T-cell (primary cell): ENCODE data around the gene SNRPD3. TPM values are rescaled to one million over a fixed set of nuclear protein-coding genes. Genes with fewer than 3 reads are reported as not detected.
A peak's percentile ranks its signal among the peaks of the same experiment; 100 is the strongest.

Source experiments
- ATAC-seq, 4 experiments: fragments of 200-7000 bp in 3 of 4; fragments of 150-1000 bp in 1 of 4; cut with Tn5 transposase; replicated peaks in 1 of 4; 1 replicate in 3 of 4; 2 replicates in 1 of 4; pipeline ENCODE4 v1.10.0; 2021; ENCODE audit warnings: moderate library complexity in 3 of 4, mild to moderate bottlenecking in 2 of 4, moderate number of reproducible peaks in 1 of 4
- CTCF ChIA-PET, 2 donors: fragments of 300-600 bp; sonication (Branson Sonifier 250); formaldehyde crosslinking; loops; one replicate each; lab custom pipeline; 2022; ENCODE audit warnings: antibody characterized with exemption in 2 of 2; lab: Charles Lee
- POLR2A ChIA-PET, 2 donors: fragments of 300-600 bp; sonication (Branson Sonifier 250); formaldehyde crosslinking; loops; one replicate each; lab custom pipeline; 2022; ENCODE audit warnings: antibody characterized with exemption in 2 of 2; lab: Charles Lee
- DNase-seq, 35 experiments: peaks; one replicate each; pipeline versions ENCODE4 v3.0.0 to v3.0.0-alpha.2; 2013 to 2023
- H3K27ac ChIP-seq: one replicate; pipeline ENCODE4 v1.5.1; 2013; ENCODE audit warnings: low read length
- H3K27me3 ChIP-seq, 2 experiments: replicated peaks in 1 of 2; 1 replicate in 1 of 2; 2 replicates in 1 of 2; pipeline versions ENCODE4 v1.6.1 to v1.7.0; 2013; ENCODE audit warnings: low read length in 1 of 2, mixed read lengths in 1 of 2; ENCODE audit not compliant: control insufficient read depth in 2 of 2, insufficient read depth in 2 of 2; ENCODE audit errors: extremely low read depth in 1 of 2
- H3K36me3 ChIP-seq, 2 donors: 1 replicate in 1 of 2; 2 replicates in 1 of 2; pipeline versions ENCODE4 v1.6.1 to v1.7.0; 2013; ENCODE audit warnings: low read length in 1 of 2; ENCODE audit not compliant: control insufficient read depth in 2 of 2, insufficient read depth in 1 of 2; ENCODE audit errors: extremely low read depth in 1 of 2
- H3K4me1 ChIP-seq, 2 experiments: 1 replicate in 1 of 2; 2 replicates in 1 of 2; pipeline versions ENCODE4 v1.6.1 to v1.7.0; 2013; ENCODE audit warnings: low read length in 2 of 2, mixed read lengths in 1 of 2; ENCODE audit not compliant: insufficient read depth in 2 of 2, control insufficient read depth in 1 of 2; ENCODE audit errors: extremely low read depth in 1 of 2
- H3K4me3 ChIP-seq, 2 donors: 1 replicate in 1 of 2; 2 replicates in 1 of 2; pipeline versions ENCODE4 v1.5.1 to v1.7.0; 2013; ENCODE audit warnings: mild to moderate bottlenecking in 2 of 2, low read length in 1 of 2, moderate library complexity in 1 of 2; ENCODE audit not compliant: control insufficient read depth in 1 of 2; ENCODE audit errors: extremely low read depth in 1 of 2
- H3K9me3 ChIP-seq: 2 replicates; pipeline ENCODE4 v1.7.0; 2013
- H3K27ac Mint-ChIP-seq, 2 donors: one replicate each; pipeline ENCODE4 v1.8.0; 2020 to 2021; ENCODE audit warnings: mild to moderate bottlenecking in 2 of 2, mixed read lengths in 2 of 2
- H3K27me3 Mint-ChIP-seq, 2 donors: one replicate each; pipeline ENCODE4 v1.8.0; 2021 to 2022; ENCODE audit warnings: mixed read lengths in 2 of 2
- H3K36me3 Mint-ChIP-seq: one replicate; pipeline ENCODE4 v1.8.0; 2021; ENCODE audit warnings: mixed read lengths
- H3K4me1 Mint-ChIP-seq, 3 donors: one replicate each; pipeline ENCODE4 v1.8.0; 2020 to 2022; ENCODE audit warnings: mixed read lengths in 3 of 3, mild to moderate bottlenecking in 1 of 3
- H3K4me3 Mint-ChIP-seq, 3 donors: one replicate each; pipeline ENCODE4 v1.8.0; 2020 to 2022; ENCODE audit warnings: mild to moderate bottlenecking in 3 of 3, mixed read lengths in 3 of 3, moderate library complexity in 3 of 3
- H3K9me3 Mint-ChIP-seq, 3 donors: one replicate each; pipeline ENCODE4 v1.8.0; 2020 to 2022; ENCODE audit warnings: mixed read lengths in 3 of 3
- WGBS: methylation state at CpG from one replicate; pipeline ENCODE4 v1.1.5; 2013; ENCODE audit warnings: missing lambda C conversion rate; ENCODE audit not compliant: insufficient coverage; 5-methylcytosine and 5-hydroxymethylcytosine counted together
- total RNA-seq, 35 experiments: library from RNA in 6 of 35; stranded (reverse) in 6 of 35; fragments of 120-200 nt in 1 of 35; gene quantifications; one replicate each; pipeline versions ENCODE4 v1.2.1 to v1.2.4 and lab custom pipeline; 2013 to 2026

SNRPD3 gene
- total RNA-seq, 5 donors from 2014 or later (not counting 1 experiment from before 2014, with no cell fraction given) = 36.5 to 80.2 (median 68.7) TPM

- H3K4me1 ChIP-seq = peaks cover 0 to 5% of the 10 kb centered on the region in 2 experiments
- Mint-ChIP-seq H3K4me3 (no peak overlapping the region), H3K36me3 (no peaks in the 10 kb centered on the region), H3K9me3 (no peaks in the 10 kb centered on the region), H3K27ac (no peak overlapping the region), H3K27me3 (no peaks in the 10 kb centered on the region), H3K4me1 (peaks cover 4 to 7% (median 6%) of the 10 kb centered on the region in 3 donors)
- no peaks in the 10 kb centered on the region for H3K36me3 ChIP-seq
- 68% methylated on average over 4 of the region's 9 CpGs for WGBS
- H3K27me3 ChIP-seq = peaks cover 0 to 8% of the 10 kb centered on the region in 2 experiments
- ChIA-PET CTCF (interaction anchor here in 1 of 2 donors (1.1 kb wide), 1 partner anchor 54 kb away, joined by 3 read pairs; no protein-coding TSS in a partner anchor), POLR2A (no interaction called here)
- H3K27ac ChIP-seq = no peak overlapping the region
- no peaks in the 10 kb centered on the region for H3K9me3 ChIP-seq
- no peak for ATAC-seq
- DNase-seq = no peak
- H3K4me3 ChIP-seq = no peak overlapping the region
Measured at GRCh38 chr22:24518771-24519485, 36.9 kb upstream of the SNRPD3 start.

GRCh38 chr22:24519496-24519895 is 36.3 kb upstream of the SNRPD3 start:
- no peak overlapping the region for H3K27ac Mint-ChIP-seq
- ChIA-PET CTCF (no interaction called here), POLR2A (no interaction called here)

DNA sequence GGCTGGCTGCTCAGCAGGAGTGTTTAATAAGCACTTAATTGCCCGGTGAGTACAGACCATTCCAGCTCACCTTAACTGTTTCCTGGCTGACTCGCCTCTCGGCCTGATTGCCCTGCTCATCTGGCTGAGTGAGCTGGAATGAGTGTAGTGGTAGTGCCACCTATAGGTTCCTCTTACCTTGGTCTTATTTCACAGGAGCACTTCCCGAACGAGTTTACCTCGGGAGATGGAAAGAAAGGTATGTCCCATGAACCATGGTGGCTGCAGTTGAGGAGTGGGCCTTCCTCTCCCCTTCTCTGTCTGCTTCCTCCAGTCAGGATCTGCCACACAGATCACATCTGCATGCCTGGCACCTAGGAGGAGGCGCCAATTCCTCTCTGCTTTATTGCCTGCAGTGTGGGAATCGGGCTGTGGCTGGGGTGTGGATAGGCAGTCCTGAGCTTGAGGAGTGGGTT is 34.0 kb upstream of the SNRPD3 start:
- no peaks in the 10 kb centered on the region for H3K9me3 Mint-ChIP-seq
- Histone ChIP-seq H3K9me3 (no peaks in the 10 kb centered on the region), H3K27ac (no peak overlapping the region), H3K4me3 (no peak overlapping the region), H3K27me3 (no peaks in the 10 kb centered on the region), H3K36me3 (no peaks in the 10 kb centered on the region), H3K4me1 (peaks cover 0 to 11% of the 10 kb centered on the region in 2 experiments)
- no peaks in the 10 kb centered on the region for H3K36me3 Mint-ChIP-seq
- H3K4me3 Mint-ChIP-seq = no peak overlapping the region
- DNase-seq (peak in 4 of 35 experiments; percentile 10 to 51 (median 13)), ATAC-seq (peak in 2 of 4 experiments; percentile 26 to 56)
- H3K4me1 Mint-ChIP-seq = peaks cover 10 to 12% (median 11%) of the 10 kb centered on the region in 3 donors
- CTCF ChIA-PET = interaction anchor here (0.7 to 1.2 kb wide), 3 partner anchors 12 to 237 kb away, joined by 3 to 4 read pairs (median 3); no protein-coding TSS in a partner anchor
- no peaks in the 10 kb centered on the region for H3K27me3 Mint-ChIP-seq
- POLR2A ChIA-PET = no interaction called here
- no peak overlapping the region for H3K27ac Mint-ChIP-seq
- 83% methylated on average over 2 of the region's 8 CpGs for WGBS

More at GRCh38 chr22:24519496-24519895, 36.3 kb upstream of the SNRPD3 start:
- H3K4me3 ChIP-seq = no peak overlapping the region
- H3K4me3 Mint-ChIP-seq = no peak overlapping the region
- H3K27me3 Mint-ChIP-seq = no peaks in the 10 kb centered on the region
- no peaks in the 10 kb centered on the region for H3K9me3 Mint-ChIP-seq
- 100% methylated on average over 2 of the region's 5 CpGs for WGBS
- peaks cover 4 to 7% (median 6%) of the 10 kb centered on the region in 3 donors for H3K4me1 Mint-ChIP-seq
- ATAC-seq (no peak), DNase-seq (no peak)
- H3K9me3 ChIP-seq = no peaks in the 10 kb centered on the region
- peaks cover 0 to 5% of the 10 kb centered on the region in 2 experiments for H3K4me1 ChIP-seq
- H3K36me3 Mint-ChIP-seq = no peaks in the 10 kb centered on the region
- no peaks in the 10 kb centered on the region for H3K36me3 ChIP-seq
- no peak overlapping the region for H3K27ac ChIP-seq
- peaks cover 0 to 8% of the 10 kb centered on the region in 2 experiments for H3K27me3 ChIP-seq

DNA sequence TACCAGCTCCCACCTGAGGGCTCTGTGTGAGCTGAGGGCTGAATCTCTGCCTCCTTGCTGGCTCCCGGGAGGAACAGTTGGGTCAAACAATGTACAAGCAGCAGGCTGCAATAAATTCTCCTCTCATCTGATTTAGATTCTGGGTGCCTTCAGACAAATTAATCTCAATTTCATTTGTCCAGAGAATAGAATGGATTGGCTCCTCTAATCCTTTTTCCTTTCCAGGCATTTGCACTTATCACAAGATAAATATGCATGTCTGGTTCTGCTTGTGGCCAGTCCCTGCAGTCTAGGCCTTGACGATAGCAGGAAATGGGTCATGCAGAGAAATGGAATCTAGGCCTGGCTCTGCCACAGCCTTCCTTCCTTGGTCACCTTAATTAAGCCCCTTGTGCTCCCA is 31.9 kb upstream of the SNRPD3 start:
- H3K27me3 Mint-ChIP-seq = no peaks in the 10 kb centered on the region
- H3K4me3 Mint-ChIP-seq = no peak overlapping the region
- Histone ChIP-seq H3K27ac (no peak overlapping the region), H3K9me3 (no peaks in the 10 kb centered on the region), H3K4me3 (no peak overlapping the region), H3K36me3 (no peaks in the 10 kb centered on the region), H3K4me1 (peaks cover 0 to 11% of the 10 kb centered on the region in 2 experiments), H3K27me3 (peaks cover 0 to 4% of the 10 kb centered on the region in 2 experiments)
- H3K36me3 Mint-ChIP-seq = no peaks in the 10 kb centered on the region
- ATAC-seq (no peak), DNase-seq (no peak)
- ChIA-PET CTCF (interaction anchor here (1.2 to 1.5 kb wide), 2 partner anchors 21 to 96 kb away, joined by 3 read pairs; partner anchors contain the start of gene ADORA2A (in 1 of the 2)), POLR2A (interaction anchor here in 1 of 2 donors (0.6 kb wide), 1 partner anchor 20 kb away, joined by 3 read pairs; no protein-coding TSS in a partner anchor)
- H3K27ac Mint-ChIP-seq = no peak overlapping the region
- H3K9me3 Mint-ChIP-seq = no peaks in the 10 kb centered on the region
- WGBS = 73% methylated on average over 2 of the region's 2 CpGs
- H3K4me1 Mint-ChIP-seq = peaks cover 10 to 12% (median 11%) of the 10 kb centered on the region in 3 donors

GRCh38 chr22:24525416-24526037 is 30.3 kb upstream of the SNRPD3 start:
- Mint-ChIP-seq H3K4me3 (no peak overlapping the region), H3K27ac (no peak overlapping the region)

DNA sequence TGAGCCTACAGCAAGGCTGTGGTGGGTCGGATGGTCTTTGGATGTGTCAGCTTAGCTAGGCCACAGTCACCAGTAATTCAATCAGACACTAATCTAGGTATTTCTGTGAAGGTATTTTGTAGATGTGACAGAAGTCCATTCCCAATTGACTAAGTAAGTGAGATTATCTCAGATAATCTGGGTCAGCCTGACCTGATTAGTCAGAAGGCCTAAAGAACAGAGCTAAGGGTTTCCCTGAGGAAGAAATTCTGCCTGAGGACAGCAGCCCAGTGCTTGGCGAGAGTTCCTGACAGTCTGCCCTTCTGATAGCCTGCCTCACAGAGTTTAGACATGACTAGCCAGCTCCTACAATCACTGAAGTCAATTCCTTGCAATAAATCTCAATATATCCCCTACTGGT is 29.6 kb upstream of the SNRPD3 start:
- peaks cover 0 to 11% of the 10 kb centered on the region in 2 experiments for H3K4me1 ChIP-seq
- no peak for DNase-seq
- H3K36me3 ChIP-seq = no peaks in the 10 kb centered on the region
- ChIA-PET CTCF (interaction anchor here in 1 of 2 donors (0.6 kb wide), 1 partner anchor 119 kb away, joined by 3 read pairs; no protein-coding TSS in a partner anchor), POLR2A (interaction anchor here in 1 of 2 donors (0.7 kb wide), 1 partner anchor 110 kb away, joined by 5 read pairs; no protein-coding TSS in a partner anchor)
- no peak for ATAC-seq
- Mint-ChIP-seq H3K4me1 (peaks cover 10 to 12% (median 11%) of the 10 kb centered on the region in 3 donors), H3K4me3 (no peak overlapping the region), H3K9me3 (no peaks in the 10 kb centered on the region), H3K27me3 (no peaks in the 10 kb centered on the region), H3K36me3 (no peaks in the 10 kb centered on the region), H3K27ac (no peak overlapping the region)
- H3K27me3 ChIP-seq = peaks cover 0 to 4% of the 10 kb centered on the region in 2 experiments
- H3K9me3 ChIP-seq = no peaks in the 10 kb centered on the region
- H3K4me3 ChIP-seq = no peak overlapping the region
- 86% methylated on average over 1 of the region's 2 CpGs for WGBS
- H3K27ac ChIP-seq = no peak overlapping the region

More at GRCh38 chr22:24525416-24526037, 30.3 kb upstream of the SNRPD3 start:
- Histone ChIP-seq H3K4me3 (no peak overlapping the region), H3K27me3 (peaks cover 0 to 4% of the 10 kb centered on the region in 2 experiments), H3K9me3 (no peaks in the 10 kb centered on the region), H3K36me3 (no peaks in the 10 kb centered on the region), H3K4me1 (peaks cover 0 to 11% of the 10 kb centered on the region in 2 experiments), H3K27ac (no peak overlapping the region)
- ChIA-PET CTCF (interaction anchor here in 1 of 2 donors (1.1 kb wide), 1 partner anchor 10 kb away, joined by 4 read pairs; no protein-coding TSS in a partner anchor), POLR2A (no interaction called here)
- Mint-ChIP-seq H3K27me3 (no peaks in the 10 kb centered on the region), H3K9me3 (no peaks in the 10 kb centered on the region), H3K4me1 (peaks cover 10 to 12% (median 11%) of the 10 kb centered on the region in 3 donors), H3K36me3 (no peaks in the 10 kb centered on the region)
- ATAC-seq = peak; percentile 87 to 92 (median 90)
- DNase-seq = peak; percentile 46 to 86 (median 69)
- 6% methylated on average over 10 of the region's 12 CpGs for WGBS
